Stomach (tissue), 9 donors: ENCODE results near the gene LGI2. TPM values are rescaled to one million over a fixed set of nuclear protein-coding genes. Genes with fewer than 3 reads are reported as not detected.

ENCODE experiments used
- DNase-seq, 2 donors: peaks; one replicate each; pipeline versions ENCODE4 v3.0.0 to v3.0.0-alpha.2; 2013 to 2019
- H3K27ac ChIP-seq, 5 donors: fragments of 200-600 bp in 4 of 5; sonication (generic) in 4 of 5; one replicate each; pipeline ENCODE4 v1.5.1; 2013 to 2019; ENCODE audit warnings: mild to moderate bottlenecking in 1 of 5, moderate library complexity in 1 of 5
- H3K27me3 ChIP-seq, 3 donors: fragments of 200-600 bp; sonication (generic); one replicate each; pipeline ENCODE4 v1.5.1; 2017 to 2019; ENCODE audit warnings: mixed run types in 1 of 3
- H3K36me3 ChIP-seq, 4 donors: fragments of 200-600 bp; sonication (generic); 1 replicate in 3 of 4; 2 replicates in 1 of 4; pipeline ENCODE4 v1.5.1; 2016 to 2019
- H3K4me1 ChIP-seq, 4 donors: fragments of 200-600 bp; sonication (generic); one replicate each; pipeline ENCODE4 v1.5.1; 2016 to 2019
- H3K4me3 ChIP-seq, 4 donors: fragments of 200-600 bp; sonication (generic) in 3 of 4; one replicate each; pipeline ENCODE4 v1.5.1; 2016 to 2019; ENCODE audit warnings: mild to moderate bottlenecking in 1 of 4
- H3K9me3 ChIP-seq, 4 donors: fragments of 200-600 bp; sonication (generic); one replicate each; pipeline ENCODE4 v1.5.1; 2016 to 2019
- EP300 ChIP-seq: sonication (generic); formaldehyde crosslinking; IDR thresholded peaks from one replicate; pipeline ENCODE4 v1.6.1; 2017; ENCODE audit warnings: antibody characterized with exemption
- POLR2A ChIP-seq, 4 donors: fragments of 450-650 bp; IDR thresholded peaks; one replicate each; pipeline ENCODE4 v1.6.1; 2016; ENCODE audit warnings: antibody characterized with exemption in 4 of 4, control low read depth in 2 of 4, mild to moderate bottlenecking in 1 of 4, moderate library complexity in 1 of 4
- POLR2AphosphoS5 ChIP-seq, 3 donors: sonication (generic); formaldehyde crosslinking; IDR thresholded peaks; one replicate each; pipeline ENCODE4 v1.6.1; 2016; ENCODE audit warnings: antibody characterized with exemption in 3 of 3
- WGBS, 5 donors: extraction: QIAGEN DNeasy Blood & Tissue Kit in 3 of 5; methylation state at CpG; one replicate each; pipeline versions ENCODE4 v1.1.5 to v1.1.7; 2013 to 2018; 5-methylcytosine and 5-hydroxymethylcytosine counted together
- intact Hi-C: fragments of 100-400 bp; cut with DNase I; formaldehyde crosslinking; loops from one replicate; pipeline ENCODE4 v1.15.1; 2023; ENCODE audit warnings: low total_unique reads
- polyA plus RNA-seq, 3 donors: library from polyadenylated mRNA; stranded (reverse); fragments of 200-250 nt; gene quantifications; one replicate each; pipeline ENCODE4 v1.2.3, GENCODE V29; 2013
- total RNA-seq, 5 donors: library from RNA; depleted of rRNA; stranded (reverse); fragments of >200 nt; gene quantifications; one replicate each; pipeline versions ENCODE4 v1.1.0 to v1.2.3, GENCODE V29; 2014 to 2016
- TF ChIP-seq, protein P1 (sequence below), 7 experiments: fragments of 450-650 bp in 4 of 7; fragments of 200-600 bp in 3 of 7; sonication (generic) in 3 of 7; IDR thresholded peaks; one replicate each; pipeline ENCODE4 v1.5.1; 2016 to 2019; ENCODE audit warnings: antibody characterized with exemption in 7 of 7, control low read depth in 2 of 7, mild to moderate bottlenecking in 1 of 7
- donor health status: healthy with polysubstance abuse.
- donor health status: Bipolar disorder and iron deficiency.
- donor health status: healthy.

LGI2 gene
- total and polyA plus RNA-seq, 8 donors, result 0.10 to 9.1 (median 0.31) TPM; not detected in 3

DNA sequence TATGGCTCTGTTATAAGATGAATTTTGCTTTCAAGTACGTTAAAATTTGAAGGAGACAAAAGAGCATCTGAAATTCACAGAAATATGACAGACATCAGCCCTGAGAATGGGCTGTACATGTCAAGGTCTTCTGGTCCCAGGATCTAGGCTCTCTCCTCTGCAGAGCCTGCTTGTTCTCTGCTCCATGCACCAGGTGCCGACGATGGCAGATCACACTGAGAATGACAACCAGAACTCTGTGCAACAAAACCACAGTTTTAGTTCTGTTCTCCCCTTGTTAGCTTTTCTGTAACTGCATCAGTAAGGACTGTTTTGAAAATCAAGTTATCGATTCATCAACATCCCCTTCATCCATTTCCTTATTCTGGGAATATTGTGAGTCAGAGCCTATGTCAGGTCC, 30.9 kb upstream of the LGI2 start:
- H3K9me3 ChIP-seq, result no peaks in the 10 kb centered on the region
- WGBS, 5 donors, result 88 to 97% (median 90%) methylated on average over 4 of the region's 4 CpGs
- no peak for TF ChIP-seq POLR2AphosphoS5 (IDR thresholded peaks at IDR 0.05)
- TF ChIP-seq EP300, result no peak
- TF ChIP-seq POLR2A (IDR thresholded peaks at IDR 0.05), result no peak
- TF ChIP-seq, protein P1, sequence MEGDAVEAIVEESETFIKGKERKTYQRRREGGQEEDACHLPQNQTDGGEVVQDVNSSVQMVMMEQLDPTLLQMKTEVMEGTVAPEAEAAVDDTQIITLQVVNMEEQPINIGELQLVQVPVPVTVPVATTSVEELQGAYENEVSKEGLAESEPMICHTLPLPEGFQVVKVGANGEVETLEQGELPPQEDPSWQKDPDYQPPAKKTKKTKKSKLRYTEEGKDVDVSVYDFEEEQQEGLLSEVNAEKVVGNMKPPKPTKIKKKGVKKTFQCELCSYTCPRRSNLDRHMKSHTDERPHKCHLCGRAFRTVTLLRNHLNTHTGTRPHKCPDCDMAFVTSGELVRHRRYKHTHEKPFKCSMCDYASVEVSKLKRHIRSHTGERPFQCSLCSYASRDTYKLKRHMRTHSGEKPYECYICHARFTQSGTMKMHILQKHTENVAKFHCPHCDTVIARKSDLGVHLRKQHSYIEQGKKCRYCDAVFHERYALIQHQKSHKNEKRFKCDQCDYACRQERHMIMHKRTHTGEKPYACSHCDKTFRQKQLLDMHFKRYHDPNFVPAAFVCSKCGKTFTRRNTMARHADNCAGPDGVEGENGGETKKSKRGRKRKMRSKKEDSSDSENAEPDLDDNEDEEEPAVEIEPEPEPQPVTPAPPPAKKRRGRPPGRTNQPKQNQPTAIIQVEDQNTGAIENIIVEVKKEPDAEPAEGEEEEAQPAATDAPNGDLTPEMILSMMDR (IDR thresholded peaks at IDR 0.05), result no peak
- no peaks in the 10 kb centered on the region for H3K27me3 ChIP-seq
- peaks cover 0 to 10% (median 0%) of the 10 kb centered on the region in 4 donors for H3K4me1 ChIP-seq
- H3K36me3 ChIP-seq, result no peaks in the 10 kb centered on the region
- intact Hi-C loops, result no loop called here
- H3K4me3 ChIP-seq, result no peak overlapping the region
- no peak overlapping the region for H3K27ac ChIP-seq
- DNase-seq, result no peak

DNA sequence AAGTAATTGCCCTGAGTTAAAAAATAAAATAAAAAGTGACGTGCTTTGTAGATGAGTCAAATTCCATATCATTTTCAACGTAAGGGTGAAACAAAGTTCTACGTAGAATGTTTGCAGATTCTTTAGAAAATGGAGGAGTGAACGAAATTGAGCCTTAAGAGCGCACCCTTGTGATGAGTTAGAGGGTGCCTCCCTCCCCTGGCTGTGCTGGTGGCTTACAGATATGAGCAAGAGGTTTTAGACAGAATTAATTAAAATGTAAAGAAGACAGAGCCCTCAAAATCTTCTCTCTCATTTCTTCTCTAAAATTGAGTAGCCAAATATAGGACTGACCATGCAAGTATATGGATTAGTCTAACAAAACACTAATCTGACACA, 30.2 kb upstream of the LGI2 start:
- Histone ChIP-seq H3K9me3 (no peaks in the 10 kb centered on the region), H3K27me3 (no peaks in the 10 kb centered on the region), H3K4me3 (no peak overlapping the region), H3K4me1 (peaks cover 0 to 10% (median 0%) of the 10 kb centered on the region in 4 donors), H3K36me3 (no peaks in the 10 kb centered on the region), H3K27ac (peak overlapping the region in 1 of 5 donors; percentile 43)
- 74 to 90% (median 87%) methylated on average over 5 of the region's 5 CpGs for WGBS, 5 donors
- DNase-seq, result peak in 1 of 2 donors; percentile 36
- intact Hi-C loops, result no loop called here
- TF ChIP-seq EP300 (no peak), POLR2A (IDR thresholded peaks at IDR 0.05) (no peak), POLR2AphosphoS5 (IDR thresholded peaks at IDR 0.05) (no peak)
- TF ChIP-seq, protein P1 (IDR thresholded peaks at IDR 0.05), result no peak

DNA sequence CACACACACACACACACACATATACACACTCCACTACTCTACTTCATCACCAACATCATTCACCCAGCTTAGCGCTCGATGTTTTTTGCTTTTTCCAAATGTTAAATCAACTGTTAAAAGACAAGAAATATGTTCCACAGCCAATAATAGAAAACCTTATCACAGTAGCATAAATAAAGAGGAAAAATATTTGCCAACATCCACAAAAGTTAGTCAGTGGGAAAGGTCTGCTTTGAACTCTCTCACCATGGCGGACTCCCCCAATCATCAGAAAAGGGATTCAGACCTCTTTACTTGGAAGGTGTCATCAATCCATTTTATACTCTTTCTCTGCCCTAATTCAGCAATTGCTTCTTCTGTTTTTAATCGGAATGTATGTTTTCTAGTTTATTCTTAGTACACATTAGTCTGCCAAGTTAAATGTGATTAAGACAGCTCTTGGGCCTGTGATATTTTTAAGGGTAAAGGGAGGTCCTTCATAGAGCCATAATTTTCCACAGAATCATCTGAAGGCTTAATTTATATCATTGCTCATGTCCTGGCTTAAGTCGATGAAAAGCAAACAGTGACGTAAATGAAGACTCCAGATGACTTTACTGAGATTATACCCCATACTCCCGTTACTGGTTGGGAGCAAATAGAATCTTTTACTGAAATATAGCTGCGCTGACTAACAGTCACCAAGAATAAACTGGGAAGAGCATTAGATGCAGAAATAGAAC, 29.7 kb upstream of the LGI2 start:
- TF ChIP-seq, protein P1 (IDR thresholded peaks at IDR 0.05), result no peak
- no peak for TF ChIP-seq POLR2AphosphoS5 (IDR thresholded peaks at IDR 0.05)
- no peak for TF ChIP-seq POLR2A (IDR thresholded peaks at IDR 0.05)
- TF ChIP-seq EP300, result no peak
- no peaks in the 10 kb centered on the region for H3K36me3 ChIP-seq
- H3K4me3 ChIP-seq, result no peak overlapping the region
- peak overlapping the region in 2 of 5 donors; percentile 10 to 52 for H3K27ac ChIP-seq
- WGBS, 5 donors, result 45 to 64% (median 55%) methylated on average over 8 of the region's 8 CpGs
- no peaks in the 10 kb centered on the region for H3K27me3 ChIP-seq
- no peaks in the 10 kb centered on the region for H3K9me3 ChIP-seq
- H3K4me1 ChIP-seq, result peaks cover 0 to 10% (median 0%) of the 10 kb centered on the region in 4 donors
- peak in 1 of 2 donors; percentile 67 for DNase-seq
- intact Hi-C loops, result no loop called here

DNA sequence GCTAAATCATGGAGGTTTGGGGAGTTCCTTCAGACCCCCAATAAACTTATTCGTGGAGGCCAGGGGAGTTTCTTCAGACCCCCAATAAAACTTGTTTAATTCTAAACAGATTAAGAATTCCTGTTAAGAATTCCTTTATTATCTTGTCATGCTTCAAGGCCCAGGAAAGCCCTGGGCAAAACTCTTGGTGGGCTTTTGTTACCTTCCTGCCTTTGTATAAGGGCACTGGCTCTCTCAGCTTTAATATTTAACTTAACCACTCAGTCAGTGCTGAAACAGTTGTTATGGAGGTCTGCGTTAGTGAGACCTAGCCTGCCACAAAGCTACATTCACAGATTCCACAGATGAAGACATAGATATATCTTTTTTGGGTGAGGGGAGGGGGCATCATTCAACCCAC, 29.0 kb upstream of the LGI2 start:
- Histone ChIP-seq H3K27me3 (no peaks in the 10 kb centered on the region), H3K4me1 (peaks cover 0 to 10% (median 0%) of the 10 kb centered on the region in 4 donors), H3K36me3 (no peaks in the 10 kb centered on the region), H3K9me3 (no peaks in the 10 kb centered on the region), H3K4me3 (no peak overlapping the region), H3K27ac (peak overlapping the region in 2 of 5 donors; percentile 10 to 42)
- 68 to 86% (median 83%) methylated on average over 2 of the region's 2 CpGs for WGBS, 5 donors
- intact Hi-C loops, result no loop called here
- TF ChIP-seq POLR2A (IDR thresholded peaks at IDR 0.05) (no peak), EP300 (no peak), POLR2AphosphoS5 (IDR thresholded peaks at IDR 0.05) (no peak)
- TF ChIP-seq, protein P1 (IDR thresholded peaks at IDR 0.05), result no peak
- DNase-seq, result no peak
